Mammary epithelial cell (primary cell): Measurements from ENCODE around the gene FANCC.

Experiments
- EZH2 ChIP-seq: IDR thresholded peaks from 2 replicates; pipeline ENCODE4 v1.6.1; 2012; ENCODE audit warnings: low read length, inconsistent platforms, borderline replicate concordance
- TF ChIP-seq, protein P1 (sequence below), 2 donors: IDR thresholded peaks in 1 of 2; conservative IDR thresholded peaks in 1 of 2; 2 replicates each; pipeline ENCODE4 v1.5.1; 2011 to 2012; ENCODE audit warnings: inconsistent platforms in 2 of 2, low read length in 2 of 2, mild to moderate bottlenecking in 2 of 2, control low read depth in 1 of 2, low read depth in 1 of 2; ENCODE audit not compliant: insufficient read depth in 1 of 2; ENCODE audit errors: extremely low read depth in 1 of 2

DNA sequence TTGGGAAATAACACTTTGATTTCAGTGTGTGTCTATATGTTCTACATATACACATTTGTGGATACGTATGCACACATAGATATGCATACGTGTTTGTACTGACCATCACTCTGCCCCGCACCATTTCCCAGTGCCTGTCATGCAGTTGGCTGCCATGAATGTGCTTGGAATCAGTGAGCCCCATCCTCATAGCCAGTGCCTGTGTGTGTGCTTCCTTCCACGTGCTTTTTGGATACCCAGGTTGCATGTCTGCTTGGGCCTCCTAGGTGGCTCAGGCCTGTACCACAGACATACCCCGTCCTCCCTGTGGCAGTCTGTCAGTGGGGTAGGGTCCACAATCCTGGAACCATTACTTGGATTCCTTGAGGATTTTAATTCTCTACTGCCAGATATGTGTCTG is 243.6 kb downstream of the FANCC start:
- TF ChIP-seq, protein P1, sequence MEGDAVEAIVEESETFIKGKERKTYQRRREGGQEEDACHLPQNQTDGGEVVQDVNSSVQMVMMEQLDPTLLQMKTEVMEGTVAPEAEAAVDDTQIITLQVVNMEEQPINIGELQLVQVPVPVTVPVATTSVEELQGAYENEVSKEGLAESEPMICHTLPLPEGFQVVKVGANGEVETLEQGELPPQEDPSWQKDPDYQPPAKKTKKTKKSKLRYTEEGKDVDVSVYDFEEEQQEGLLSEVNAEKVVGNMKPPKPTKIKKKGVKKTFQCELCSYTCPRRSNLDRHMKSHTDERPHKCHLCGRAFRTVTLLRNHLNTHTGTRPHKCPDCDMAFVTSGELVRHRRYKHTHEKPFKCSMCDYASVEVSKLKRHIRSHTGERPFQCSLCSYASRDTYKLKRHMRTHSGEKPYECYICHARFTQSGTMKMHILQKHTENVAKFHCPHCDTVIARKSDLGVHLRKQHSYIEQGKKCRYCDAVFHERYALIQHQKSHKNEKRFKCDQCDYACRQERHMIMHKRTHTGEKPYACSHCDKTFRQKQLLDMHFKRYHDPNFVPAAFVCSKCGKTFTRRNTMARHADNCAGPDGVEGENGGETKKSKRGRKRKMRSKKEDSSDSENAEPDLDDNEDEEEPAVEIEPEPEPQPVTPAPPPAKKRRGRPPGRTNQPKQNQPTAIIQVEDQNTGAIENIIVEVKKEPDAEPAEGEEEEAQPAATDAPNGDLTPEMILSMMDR (conservative IDR thresholded peaks at IDR 0.05 in 1 of 2, IDR thresholded peaks at IDR 0.05 in 1 of 2; ENCODE audit: extremely low read depth in 1 of 2, insufficient read depth in 1 of 2, low read depth in 1 of 2, low read length in 2 of 2), result no peak
- TF ChIP-seq EZH2, result no peak
